Mucosa of stomach (tissue), 1 donor: ENCODE data around the gene FAAP20.

Source experiments
- H3K27me3 ChIP-seq: one replicate; pipeline ENCODE4 v1.7.0; 2013; ENCODE audit warnings: mild to moderate bottlenecking, low read length; ENCODE audit not compliant: control insufficient read depth, insufficient read depth
- H3K36me3 ChIP-seq: one replicate; pipeline ENCODE4 v1.7.0; 2013; ENCODE audit warnings: low read length; ENCODE audit not compliant: control insufficient read depth, insufficient read depth
- H3K4me1 ChIP-seq: one replicate; pipeline ENCODE4 v1.7.0; 2013; ENCODE audit warnings: mild to moderate bottlenecking, low read length; ENCODE audit not compliant: control insufficient read depth, insufficient read depth
- H3K4me3 ChIP-seq: one replicate; pipeline ENCODE4 v1.7.0; 2013; ENCODE audit warnings: low read length
- H3K9ac ChIP-seq: one replicate; pipeline ENCODE4 v1.7.0; 2013; ENCODE audit warnings: mild to moderate bottlenecking, low read length, moderate library complexity
- H3K9me3 ChIP-seq: one replicate; pipeline ENCODE4 v1.7.0; 2013; ENCODE audit warnings: mild to moderate bottlenecking, low read length, moderate library complexity; ENCODE audit not compliant: control insufficient read depth
- donor health status: Pancreatic carcinoma.

Gene FAAP20

GRCh38 chr1:2204415-2205190 lies 10.0 kb upstream of the FAAP20 start:
- no peaks in the 10 kb centered on the region for H3K27me3 ChIP-seq
- peak overlapping the region; percentile 25 for H3K4me3 ChIP-seq
- no peaks in the 10 kb centered on the region for H3K36me3 ChIP-seq
- H3K9ac ChIP-seq, result peak overlapping the region; percentile 55
- H3K9me3 ChIP-seq, result no peaks in the 10 kb centered on the region
- peaks cover 44% of the 10 kb centered on the region for H3K4me1 ChIP-seq

- no peaks in the 10 kb centered on the region for H3K27me3 ChIP-seq
- H3K9ac ChIP-seq, result peak overlapping the region; percentile 55
- no peaks in the 10 kb centered on the region for H3K36me3 ChIP-seq
- peak overlapping the region; percentile 25 for H3K4me3 ChIP-seq
- H3K4me1 ChIP-seq, result peaks cover 51% of the 10 kb centered on the region
- no peaks in the 10 kb centered on the region for H3K9me3 ChIP-seq
Measured at GRCh38 chr1:2203671-2204414, 9.3 kb upstream of the FAAP20 start.

DNA sequence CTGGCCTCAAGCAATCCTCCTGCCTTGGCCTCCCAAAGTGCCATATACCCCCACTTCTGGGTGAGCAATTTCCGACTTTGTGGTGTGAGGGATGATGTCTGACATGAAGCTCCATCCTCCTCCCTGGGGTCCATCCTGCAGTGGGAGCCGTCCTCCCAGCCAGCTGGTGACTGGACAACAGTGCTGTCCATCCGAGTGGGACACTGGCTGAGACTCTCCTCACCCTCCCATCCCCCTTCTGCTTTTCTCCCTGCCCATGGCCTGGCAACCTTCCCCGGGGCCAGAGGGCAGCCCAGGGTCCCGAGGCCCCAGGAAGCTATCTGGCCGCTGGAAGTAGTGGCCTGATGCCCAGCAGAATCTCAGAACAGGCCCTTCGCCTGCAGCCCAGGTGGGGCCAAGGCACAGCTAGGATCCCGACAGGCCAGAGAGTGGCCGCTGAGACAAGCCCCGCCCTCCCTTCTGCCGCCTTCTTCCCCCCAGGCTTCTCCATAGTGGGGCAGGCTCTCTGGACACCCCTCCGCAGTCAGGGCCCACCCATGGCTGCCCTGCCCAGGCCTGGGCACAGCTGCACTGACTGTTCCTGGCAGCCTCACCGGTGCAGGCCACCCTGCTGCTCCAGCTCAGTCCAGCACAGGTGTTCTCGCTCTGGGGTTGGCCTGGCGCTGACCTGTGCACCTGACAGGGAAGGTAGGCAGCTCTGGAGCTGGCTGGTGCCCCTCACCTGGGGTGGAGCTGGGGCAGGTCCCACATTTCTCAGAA lies 8.4 kb upstream of the FAAP20 start:
- Histone ChIP-seq H3K9ac (no peak overlapping the region), H3K36me3 (no peaks in the 10 kb centered on the region), H3K27me3 (no peaks in the 10 kb centered on the region), H3K4me1 (peaks cover 51% of the 10 kb centered on the region), H3K4me3 (no peak overlapping the region), H3K9me3 (no peaks in the 10 kb centered on the region)

- Histone ChIP-seq H3K9me3 (no peaks in the 10 kb centered on the region), H3K4me1 (peaks cover 43% of the 10 kb centered on the region), H3K36me3 (no peaks in the 10 kb centered on the region), H3K4me3 (no peak overlapping the region), H3K9ac (no peak overlapping the region), H3K27me3 (no peaks in the 10 kb centered on the region)
Measured at GRCh38 chr1:2202008-2202575, 7.5 kb upstream of the FAAP20 start.

GRCh38 chr1:2201062-2201461 lies 6.5 kb upstream of the FAAP20 start:
- Histone ChIP-seq H3K9ac (no peak overlapping the region), H3K36me3 (no peaks in the 10 kb centered on the region), H3K9me3 (no peaks in the 10 kb centered on the region), H3K4me3 (no peak overlapping the region), H3K4me1 (peaks cover 43% of the 10 kb centered on the region), H3K27me3 (no peaks in the 10 kb centered on the region)

DNA sequence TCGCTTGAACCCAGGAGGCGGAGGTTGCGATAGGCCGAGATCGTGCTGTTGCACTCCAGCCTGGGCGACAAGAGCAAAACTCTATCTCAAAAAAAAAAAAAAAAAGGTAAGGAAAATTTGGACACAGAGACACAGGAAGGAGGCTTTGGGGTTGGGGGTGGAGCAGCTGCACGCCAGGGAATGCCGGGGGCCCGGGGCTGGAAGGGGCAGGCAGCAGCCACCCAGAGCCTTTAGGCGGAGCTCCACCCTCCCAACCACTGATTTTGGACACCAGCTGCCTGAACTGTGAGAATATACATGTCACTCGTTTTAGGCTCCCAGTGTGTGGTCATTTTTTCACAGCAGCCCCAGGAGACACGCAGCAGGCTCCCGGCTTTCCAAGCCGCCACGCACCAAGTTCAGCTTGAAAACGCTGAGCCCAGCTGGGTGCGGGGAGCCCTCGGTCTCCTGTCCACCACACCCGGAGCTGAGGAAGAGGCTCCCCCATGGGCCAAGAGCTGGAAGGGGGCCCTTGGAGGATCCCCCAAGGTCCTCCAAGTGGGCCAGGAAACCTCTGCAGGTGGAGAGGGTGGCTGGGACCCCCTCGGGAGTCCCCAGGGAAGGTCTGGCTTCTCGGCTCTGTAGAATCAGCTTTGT lies 5.9 kb upstream of the FAAP20 start:
- no peak overlapping the region for H3K4me3 ChIP-seq

GRCh38 chr1:2199042-2199810 lies 4.7 kb upstream of the FAAP20 start:
- Histone ChIP-seq H3K9ac (peak overlapping the region; percentile 63), H3K36me3 (no peaks in the 10 kb centered on the region), H3K27me3 (no peaks in the 10 kb centered on the region), H3K4me1 (peaks cover 44% of the 10 kb centered on the region), H3K4me3 (peak overlapping the region; percentile 45), H3K9me3 (no peaks in the 10 kb centered on the region)

More for the DNA sequence above, 5.9 kb upstream of the FAAP20 start:
- Histone ChIP-seq H3K9ac (no peak overlapping the region), H3K27me3 (no peaks in the 10 kb centered on the region), H3K36me3 (no peaks in the 10 kb centered on the region), H3K9me3 (no peaks in the 10 kb centered on the region), H3K4me1 (peaks cover 43% of the 10 kb centered on the region)

DNA sequence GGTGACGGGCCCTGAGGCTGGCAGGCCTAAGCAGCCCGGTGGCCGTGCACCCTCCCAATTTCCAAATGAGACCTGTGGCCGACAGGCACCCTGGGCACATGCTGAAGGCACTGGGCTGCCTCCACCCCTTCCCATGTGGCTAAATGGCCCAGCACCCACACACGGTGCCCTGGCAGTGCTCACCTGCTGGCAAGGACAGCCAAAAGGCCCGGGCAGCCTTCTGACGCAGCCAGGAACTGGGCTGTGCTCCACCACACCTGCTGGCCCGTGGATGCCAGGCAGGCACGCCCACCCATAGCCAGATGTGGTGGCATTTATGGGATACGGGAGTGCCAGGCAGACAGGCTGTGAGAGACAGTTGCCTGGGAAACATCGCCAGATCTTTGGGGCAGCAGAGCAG lies 4.0 kb upstream of the FAAP20 start:
- Histone ChIP-seq H3K4me1 (peaks cover 41% of the 10 kb centered on the region), H3K9me3 (no peaks in the 10 kb centered on the region), H3K9ac (peak overlapping the region; percentile 43), H3K27me3 (no peaks in the 10 kb centered on the region), H3K36me3 (no peaks in the 10 kb centered on the region), H3K4me3 (no peak overlapping the region)

- H3K4me3 ChIP-seq, result no peak overlapping the region
- no peaks in the 10 kb centered on the region for H3K27me3 ChIP-seq
- peaks cover 48% of the 10 kb centered on the region for H3K4me1 ChIP-seq
- no peaks in the 10 kb centered on the region for H3K36me3 ChIP-seq
- no peak overlapping the region for H3K9ac ChIP-seq
- no peaks in the 10 kb centered on the region for H3K9me3 ChIP-seq
Measured at GRCh38 chr1:2197707-2198165, 3.2 kb upstream of the FAAP20 start.

DNA sequence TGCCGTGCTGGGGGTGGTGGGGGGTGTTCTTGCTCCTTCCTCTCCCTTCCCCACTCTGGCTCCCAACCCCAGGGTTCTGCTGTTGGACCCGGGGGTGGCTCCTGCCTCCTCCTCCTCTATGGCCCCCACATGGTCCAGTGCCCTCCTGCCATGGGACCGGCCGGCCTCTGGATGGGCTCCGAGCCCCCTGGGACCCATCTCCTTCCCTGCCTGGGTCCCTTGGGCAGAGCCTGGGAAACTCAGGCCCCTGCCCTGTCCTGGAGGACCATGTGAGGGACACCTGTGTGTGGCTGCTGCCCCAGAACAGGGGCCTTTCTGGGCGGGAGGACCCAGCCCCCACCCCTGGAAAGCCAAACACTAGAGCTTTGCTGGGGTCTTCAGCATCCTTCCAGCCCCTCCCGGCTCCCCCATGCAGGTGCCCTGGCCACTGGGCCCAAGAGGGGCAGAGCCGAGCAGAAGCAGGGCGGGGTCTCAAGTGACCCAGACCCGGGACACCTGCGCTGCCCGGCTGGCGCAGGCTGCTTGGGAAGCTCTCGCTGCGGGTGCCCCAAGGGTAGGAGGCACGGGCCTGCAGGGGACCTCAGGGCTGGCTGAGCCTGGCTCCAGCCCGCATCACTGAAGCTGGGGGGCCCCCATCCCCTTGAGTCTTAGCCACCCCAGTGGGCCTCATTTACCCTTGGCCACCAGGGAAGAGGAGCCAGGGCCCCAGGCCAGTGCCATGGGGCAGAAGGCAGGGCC lies 2.5 kb upstream of the FAAP20 start:
- Histone ChIP-seq H3K36me3 (no peaks in the 10 kb centered on the region), H3K4me3 (no peak overlapping the region), H3K9ac (no peak overlapping the region), H3K4me1 (peaks cover 52% of the 10 kb centered on the region), H3K9me3 (no peaks in the 10 kb centered on the region), H3K27me3 (no peaks in the 10 kb centered on the region)
